Chondrocyte (in vitro differentiated cells): ENCODE data around the gene RNFT2. TPM values are rescaled to one million over a fixed set of nuclear protein-coding genes. Genes with fewer than 3 reads are reported as not detected.
A peak's percentile ranks its signal among the peaks of the same experiment; 100 is the strongest.

Experiments
- DNase-seq: peaks from one replicate; pipeline ENCODE4 v3.0.0; 2021; ENCODE audit warnings: mixed read lengths, low spot score
- H3K27ac Mint-ChIP-seq: one replicate; pipeline ENCODE4 v1.8.0; 2021; ENCODE audit warnings: mild to moderate bottlenecking, moderate library complexity, mixed read lengths; ENCODE audit not compliant: unreplicated experiment
- H3K27me3 Mint-ChIP-seq: 2 replicates; pipeline ENCODE4 v1.8.0; 2021; ENCODE audit warnings: low read depth, mixed read lengths
- H3K36me3 Mint-ChIP-seq: 2 replicates; pipeline ENCODE4 v1.8.0; 2021; ENCODE audit warnings: low read depth, mixed read lengths
- H3K4me1 Mint-ChIP-seq: 2 replicates; pipeline ENCODE4 v1.8.0; 2021; ENCODE audit warnings: low read depth, mild to moderate bottlenecking, mixed read lengths
- H3K4me3 Mint-ChIP-seq: one replicate; pipeline ENCODE4 v1.8.0; 2021; ENCODE audit warnings: mild to moderate bottlenecking, moderate library complexity, mixed read lengths; ENCODE audit not compliant: unreplicated experiment
- H3K9me3 Mint-ChIP-seq: 2 replicates; pipeline ENCODE4 v1.8.0; 2021; ENCODE audit warnings: low read depth, mixed read lengths
- total RNA-seq: library from RNA; stranded (reverse); gene quantifications from 3 replicates; pipeline ENCODE4 v1.2.1, GENCODE V29; 2021
- TF ChIP-seq, protein P1 (sequence below): fragments of 200-600 bp; sonication (generic); IDR thresholded peaks from 2 replicates; pipeline ENCODE4 v1.5.0; 2021; ENCODE audit warnings: antibody characterized with exemption, mild to moderate bottlenecking, moderate library complexity

Gene RNFT2
- total RNA-seq, 1 donor from 2014 or later = 5.1 TPM

DNA sequence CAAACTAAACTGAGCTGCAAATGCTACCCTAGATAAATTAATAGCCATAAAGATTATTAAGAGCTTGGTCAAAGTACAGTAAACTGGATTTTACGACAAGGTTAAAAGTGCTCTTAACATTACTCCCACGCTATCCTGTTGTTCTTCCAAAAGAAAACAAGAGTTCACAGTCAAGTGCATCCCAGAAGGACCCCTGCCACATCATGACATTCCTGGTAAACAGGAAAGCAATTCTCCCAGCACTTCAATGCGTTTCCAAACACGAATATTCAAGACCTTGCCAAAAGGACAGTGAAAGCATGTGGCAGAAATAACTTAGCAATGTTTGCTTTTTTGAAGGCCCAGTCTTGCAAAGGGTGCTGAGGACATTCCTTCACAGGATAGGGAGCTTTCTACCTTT is 11.4 kb upstream of the RNFT2 start:
- Mint-ChIP-seq H3K27me3 (no peaks in the 10 kb centered on the region), H3K27ac (peak overlapping the region; percentile 33), H3K9me3 (no peaks in the 10 kb centered on the region), H3K4me3 (no peak overlapping the region), H3K4me1 (peaks cover 10% of the 10 kb centered on the region), H3K36me3 (peaks cover 8% of the 10 kb centered on the region)
- no peak for DNase-seq
- TF ChIP-seq, protein P1, sequence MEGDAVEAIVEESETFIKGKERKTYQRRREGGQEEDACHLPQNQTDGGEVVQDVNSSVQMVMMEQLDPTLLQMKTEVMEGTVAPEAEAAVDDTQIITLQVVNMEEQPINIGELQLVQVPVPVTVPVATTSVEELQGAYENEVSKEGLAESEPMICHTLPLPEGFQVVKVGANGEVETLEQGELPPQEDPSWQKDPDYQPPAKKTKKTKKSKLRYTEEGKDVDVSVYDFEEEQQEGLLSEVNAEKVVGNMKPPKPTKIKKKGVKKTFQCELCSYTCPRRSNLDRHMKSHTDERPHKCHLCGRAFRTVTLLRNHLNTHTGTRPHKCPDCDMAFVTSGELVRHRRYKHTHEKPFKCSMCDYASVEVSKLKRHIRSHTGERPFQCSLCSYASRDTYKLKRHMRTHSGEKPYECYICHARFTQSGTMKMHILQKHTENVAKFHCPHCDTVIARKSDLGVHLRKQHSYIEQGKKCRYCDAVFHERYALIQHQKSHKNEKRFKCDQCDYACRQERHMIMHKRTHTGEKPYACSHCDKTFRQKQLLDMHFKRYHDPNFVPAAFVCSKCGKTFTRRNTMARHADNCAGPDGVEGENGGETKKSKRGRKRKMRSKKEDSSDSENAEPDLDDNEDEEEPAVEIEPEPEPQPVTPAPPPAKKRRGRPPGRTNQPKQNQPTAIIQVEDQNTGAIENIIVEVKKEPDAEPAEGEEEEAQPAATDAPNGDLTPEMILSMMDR = no peak

DNA sequence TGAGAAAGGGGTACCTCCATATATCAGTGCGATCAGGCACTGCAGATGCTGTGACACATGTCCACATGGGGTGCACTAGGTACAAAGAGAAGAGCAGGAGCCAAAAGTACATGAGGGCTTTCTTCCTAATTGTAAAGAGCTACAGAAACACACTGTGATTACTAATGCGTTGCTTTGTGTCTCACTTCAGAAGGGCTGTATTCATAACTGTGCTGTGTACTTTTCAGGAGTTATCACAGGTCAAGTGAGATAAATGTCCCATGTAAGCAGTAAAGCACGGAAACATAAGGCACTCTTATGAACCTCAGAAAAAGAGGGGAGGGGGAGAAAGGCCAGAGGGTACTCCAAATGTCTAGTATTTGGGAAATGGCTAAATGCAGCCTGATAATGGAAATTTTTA is 10.9 kb upstream of the RNFT2 start:
- H3K4me3 Mint-ChIP-seq = no peak overlapping the region
- H3K4me1 Mint-ChIP-seq = peaks cover 10% of the 10 kb centered on the region
- peaks cover 6% of the 10 kb centered on the region for H3K36me3 Mint-ChIP-seq
- TF ChIP-seq, protein P1 = no peak
- DNase-seq = no peak
- H3K27me3 Mint-ChIP-seq = no peaks in the 10 kb centered on the region
- H3K27ac Mint-ChIP-seq = no peak overlapping the region
- no peaks in the 10 kb centered on the region for H3K9me3 Mint-ChIP-seq

DNA sequence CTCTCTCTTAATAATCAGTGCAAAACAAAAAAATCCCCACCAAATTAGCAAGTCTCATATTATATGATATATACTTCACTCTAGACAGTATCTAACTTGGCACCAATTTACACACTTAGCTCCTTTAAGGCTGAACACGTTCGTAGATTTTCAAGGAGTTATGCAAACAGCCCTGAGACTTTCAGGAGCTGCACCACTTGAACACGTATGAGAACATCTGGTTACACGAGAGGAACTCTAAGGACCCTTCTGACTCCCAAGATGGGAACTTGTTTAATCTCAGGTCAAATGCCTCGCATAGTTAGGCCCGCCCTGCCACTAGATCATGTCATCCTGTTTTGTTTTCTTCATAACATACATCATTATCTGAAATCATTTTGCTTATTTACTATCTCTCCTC is 10.2 kb upstream of the RNFT2 start:
- H3K36me3 Mint-ChIP-seq = peaks cover 2% of the 10 kb centered on the region
- no peaks in the 10 kb centered on the region for H3K9me3 Mint-ChIP-seq
- TF ChIP-seq, protein P1 = no peak
- H3K27me3 Mint-ChIP-seq = no peaks in the 10 kb centered on the region
- no peak overlapping the region for H3K27ac Mint-ChIP-seq
- H3K4me3 Mint-ChIP-seq = no peak overlapping the region
- DNase-seq = no peak
- peaks cover 10% of the 10 kb centered on the region for H3K4me1 Mint-ChIP-seq

DNA sequence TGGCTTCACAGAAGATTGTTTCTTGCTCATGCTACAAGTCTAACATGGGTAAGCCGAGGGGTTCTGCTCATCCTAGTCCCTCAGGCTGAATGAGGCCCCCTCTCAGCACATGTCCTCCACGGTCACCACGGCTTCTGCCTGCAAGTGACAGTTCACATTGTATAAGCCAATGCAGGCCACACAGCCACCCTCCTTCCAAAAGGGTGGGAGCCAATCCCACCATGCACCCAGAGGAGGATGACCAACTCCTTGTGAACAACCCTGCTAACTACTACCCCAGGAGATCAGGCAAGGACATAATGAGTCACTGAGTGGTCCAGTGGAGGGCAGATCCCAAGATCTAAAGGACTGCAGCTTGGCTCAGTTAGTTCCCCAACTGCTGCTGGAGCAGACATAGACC is 6.3 kb upstream of the RNFT2 start:
- TF ChIP-seq, protein P1 = no peak
- Mint-ChIP-seq H3K9me3 (no peaks in the 10 kb centered on the region), H3K36me3 (peaks cover 9% of the 10 kb centered on the region), H3K27ac (no peak overlapping the region), H3K4me3 (no peak overlapping the region), H3K4me1 (peaks cover 23% of the 10 kb centered on the region), H3K27me3 (no peaks in the 10 kb centered on the region)
- no peak for DNase-seq

DNA sequence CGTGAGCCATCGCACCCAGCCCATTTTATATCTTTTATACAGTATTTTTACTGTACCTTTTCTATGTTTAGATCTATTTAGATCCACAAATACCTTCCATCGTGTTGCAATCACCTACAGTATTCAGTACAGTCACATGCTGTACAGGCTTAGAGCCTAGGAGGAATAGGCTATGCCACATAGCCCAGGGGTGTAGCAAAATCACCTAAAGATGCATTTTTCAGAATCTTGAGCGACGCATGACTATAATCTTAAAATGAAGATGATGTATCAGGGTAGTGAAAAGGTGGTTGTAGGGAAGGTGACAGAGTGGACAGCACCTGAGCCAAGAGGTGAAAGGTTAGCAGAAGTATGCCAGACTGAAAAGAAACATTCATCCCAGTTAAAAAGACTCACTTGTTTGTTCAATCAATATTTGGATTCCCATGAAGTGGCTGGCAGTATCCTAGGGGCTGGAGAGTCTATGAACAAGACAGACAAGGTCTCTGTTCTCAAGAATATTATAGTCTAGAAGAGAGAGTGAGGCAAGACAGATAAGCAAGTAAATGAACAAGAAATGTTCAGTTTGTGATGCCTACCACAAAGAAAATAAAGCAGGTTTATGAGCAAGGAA is 3.9 kb upstream of the RNFT2 start:
- no peak overlapping the region for H3K4me3 Mint-ChIP-seq
- no peak for DNase-seq
- H3K27ac Mint-ChIP-seq = no peak overlapping the region
- H3K4me1 Mint-ChIP-seq = peaks cover 25% of the 10 kb centered on the region
- H3K9me3 Mint-ChIP-seq = no peaks in the 10 kb centered on the region
- peaks cover 9% of the 10 kb centered on the region for H3K36me3 Mint-ChIP-seq
- H3K27me3 Mint-ChIP-seq = no peaks in the 10 kb centered on the region
- TF ChIP-seq, protein P1 = no peak
